G401.6 (cell line): Measurements from ENCODE around the gene YIPF2.
"Not testable (repeated sequence)": the region's sequence is repeated elsewhere in the genome, so short reads cannot be mapped to it uniquely, and the experiment has no call there.

Experiments used
- FAIRE-seq: peaks from 2 replicates; lab custom pipeline; 2012; peaks lifted over from hg19 to GRCh38; lab: Jason Lieb, UNC

YIPF2 gene

GRCh38 chr19:10908380-10908960, 20.0 kb downstream of the YIPF2 start:
- no peak for FAIRE-seq

GRCh38 chr19:10907925-10908324, 20.5 kb downstream of the YIPF2 start:
- no peak for FAIRE-seq

GRCh38 chr19:10899151-10899653, 29.2 kb downstream of the YIPF2 start:
- FAIRE-seq, result no peak

GRCh38 chr19:10898633-10899032, 29.8 kb downstream of the YIPF2 start:
- FAIRE-seq, result no peak

- FAIRE-seq, result no peak
Measured at GRCh38 chr19:10896851-10897526, 31.4 kb downstream of the YIPF2 start.

GRCh38 chr19:10895920-10896319, 32.5 kb downstream of the YIPF2 start:
- FAIRE-seq, result no peak

- no peak for FAIRE-seq
Measured at GRCh38 chr19:10895363-10895762, 33.1 kb downstream of the YIPF2 start.

- no peak for FAIRE-seq
Measured at GRCh38 chr19:10894911-10895213, 33.6 kb downstream of the YIPF2 start.

- no peak for FAIRE-seq
Measured at GRCh38 chr19:10892256-10892655, 36.2 kb downstream of the YIPF2 start.

- no peak for FAIRE-seq
Measured at GRCh38 chr19:10891405-10892086, 36.9 kb downstream of the YIPF2 start.

- no peak for FAIRE-seq
Measured at GRCh38 chr19:10889880-10890279, 38.6 kb downstream of the YIPF2 start.

- FAIRE-seq, result no peak
Measured at GRCh38 chr19:10888421-10888866, 40.0 kb downstream of the YIPF2 start.

GRCh38 chr19:10887616-10888367, 40.6 kb downstream of the YIPF2 start:
- FAIRE-seq, result no peak

GRCh38 chr19:10885201-10886169, 43.0 kb downstream of the YIPF2 start:
- FAIRE-seq, result no peak

- FAIRE-seq, result no peak
Measured at GRCh38 chr19:10884274-10884673, 44.2 kb downstream of the YIPF2 start.

GRCh38 chr19:10882108-10882457, 46.4 kb downstream of the YIPF2 start:
- no peak for FAIRE-seq

- no peak for FAIRE-seq
Measured at GRCh38 chr19:10881403-10882107, 46.9 kb downstream of the YIPF2 start.

GRCh38 chr19:10878253-10878652, 50.2 kb downstream of the YIPF2 start:
- no peak for FAIRE-seq

- not testable (repeated sequence) for FAIRE-seq
Measured at GRCh38 chr19:10877608-10878007, 50.8 kb downstream of the YIPF2 start.

- no peak for FAIRE-seq
Measured at GRCh38 chr19:10876459-10877240, 51.8 kb downstream of the YIPF2 start.
